Natural killer cell (primary cell): Measurements from ENCODE around the gene STARD3. TPM values are rescaled to one million over a fixed set of nuclear protein-coding genes. Genes with fewer than 3 reads are reported as not detected.

ENCODE experiments used
- ATAC-seq, 3 donors: fragments of 150-1000 bp in 2 of 3; fragments of 200-7000 bp in 1 of 3; cut with Tn5 transposase; 1 replicate in 1 of 3; 2 replicates in 2 of 3; pipeline ENCODE4 v1.10.0; 2021; ENCODE audit warnings: mild to moderate bottlenecking in 2 of 3, moderate library complexity in 2 of 3
- DNase-seq, 2 donors: peaks; one replicate each; pipeline versions ENCODE4 v3.0.0 to v3.0.0-alpha.2; 2013 to 2021; ENCODE audit warnings: mixed read lengths in 1 of 2
- H3K27ac ChIP-seq: one replicate; pipeline ENCODE4 v1.5.1; 2013; ENCODE audit warnings: mild to moderate bottlenecking, low read length
- H3K27me3 ChIP-seq: one replicate; pipeline ENCODE4 v1.6.1; 2013; ENCODE audit warnings: low read length; ENCODE audit not compliant: control insufficient read depth, insufficient read depth
- H3K36me3 ChIP-seq: one replicate; pipeline ENCODE4 v1.6.1; 2013; ENCODE audit warnings: low read length; ENCODE audit not compliant: control insufficient read depth, insufficient read depth
- H3K4me1 ChIP-seq: one replicate; pipeline ENCODE4 v1.6.1; 2013; ENCODE audit warnings: low read length; ENCODE audit not compliant: control insufficient read depth, insufficient read depth
- H3K4me3 ChIP-seq: one replicate; pipeline ENCODE4 v1.5.1; 2013; ENCODE audit warnings: low read length
- H3K9me3 ChIP-seq: one replicate; pipeline ENCODE4 v1.6.1; 2013; ENCODE audit warnings: low read length; ENCODE audit not compliant: control insufficient read depth, insufficient read depth
- H3K27ac Mint-ChIP-seq, 2 donors: one replicate each; pipeline ENCODE4 v1.8.0; 2022; ENCODE audit warnings: mild to moderate bottlenecking in 2 of 2, mixed read lengths in 2 of 2, moderate library complexity in 1 of 2
- H3K27me3 Mint-ChIP-seq, 2 donors: one replicate each; pipeline ENCODE4 v1.8.0; 2022; ENCODE audit warnings: low read depth in 2 of 2, mixed read lengths in 2 of 2
- H3K36me3 Mint-ChIP-seq: one replicate; pipeline ENCODE4 v1.8.0; 2022; ENCODE audit warnings: mixed read lengths
- H3K4me1 Mint-ChIP-seq, 2 donors: one replicate each; pipeline ENCODE4 v1.8.0; 2022; ENCODE audit warnings: mixed read lengths in 2 of 2
- H3K4me3 Mint-ChIP-seq: one replicate; pipeline ENCODE4 v1.8.0; 2022; ENCODE audit warnings: mild to moderate bottlenecking, moderate library complexity, mixed read lengths
- H3K9me3 Mint-ChIP-seq, 2 donors: one replicate each; pipeline ENCODE4 v1.8.0; 2022; ENCODE audit warnings: mixed read lengths in 2 of 2
- CTCF ChIP-seq: fragments of 200-600 bp; IDR thresholded peaks from one replicate; pipeline ENCODE4 v1.8.0; 2022; ENCODE audit warnings: antibody characterized with exemption
- WGBS: methylation state at CpG from one replicate; pipeline ENCODE4 v1.1.7; 2013; ENCODE audit warnings: missing lambda C conversion rate; ENCODE audit not compliant: insufficient coverage; 5-methylcytosine and 5-hydroxymethylcytosine counted together
- intact Hi-C: fragments of 100-400 bp; cut with micrococcal nuclease; formaldehyde crosslinking; loops from one replicate; pipeline ENCODE4 v1.14.2; 2022
- total RNA-seq, 4 donors: library from RNA; stranded (reverse); fragments of 120-200 nt in 1 of 4; gene quantifications; one replicate each; pipeline versions ENCODE4 v1.2.3 to v1.2.4, GENCODE V29; 2013 to 2022

The STARD3 gene
- total RNA-seq, 3 donors from 2014 or later (not counting 1 experiment from before 2014, with no cell fraction given): 97.1 to 115 (median 105) TPM

- intact Hi-C loops: no loop called here
- no peak for TF ChIP-seq CTCF
- peaks cover 47 to 77% of the 10 kb centered on the region in 2 donors for H3K4me1 Mint-ChIP-seq
- H3K36me3 Mint-ChIP-seq: no peaks in the 10 kb centered on the region
- H3K4me1 ChIP-seq: peaks cover 55% of the 10 kb centered on the region
- H3K36me3 ChIP-seq: no peaks in the 10 kb centered on the region
- 94% methylated on average over 5 of the region's 5 CpGs for WGBS
- ATAC-seq (no peak), DNase-seq (no peak)
- peak overlapping the region; percentile 45 to 75 for H3K27ac Mint-ChIP-seq
- H3K27me3 Mint-ChIP-seq: peaks cover 10 to 19% of the 10 kb centered on the region in 2 donors
- no peak overlapping the region for H3K4me3 ChIP-seq
- H3K9me3 ChIP-seq: no peaks in the 10 kb centered on the region
- H3K4me3 Mint-ChIP-seq: no peak overlapping the region
- no peak overlapping the region for H3K27ac ChIP-seq
- H3K27me3 ChIP-seq: peaks cover 12% of the 10 kb centered on the region
- no peaks in the 10 kb centered on the region for H3K9me3 Mint-ChIP-seq
Measured at GRCh38 chr17:39703913-39704312, 67.0 kb downstream of the STARD3 start.

- H3K27ac Mint-ChIP-seq: peak overlapping the region; percentile 45 to 75
- H3K27me3 Mint-ChIP-seq: peaks cover 0 to 10% of the 10 kb centered on the region in 2 donors
- H3K4me3 ChIP-seq: no peak overlapping the region
- H3K9me3 Mint-ChIP-seq: no peaks in the 10 kb centered on the region
- H3K27me3 ChIP-seq: peaks cover 6% of the 10 kb centered on the region
- H3K36me3 ChIP-seq: no peaks in the 10 kb centered on the region
- TF ChIP-seq CTCF: no peak
- no peak for DNase-seq
- 92% methylated on average over 11 of the region's 11 CpGs for WGBS
- no peak overlapping the region for H3K27ac ChIP-seq
- ATAC-seq: no peak
- peaks cover 61% of the 10 kb centered on the region for H3K4me1 ChIP-seq
- H3K9me3 ChIP-seq: no peaks in the 10 kb centered on the region
- intact Hi-C loops: no loop called here
- no peaks in the 10 kb centered on the region for H3K36me3 Mint-ChIP-seq
- H3K4me1 Mint-ChIP-seq: peaks cover 53 to 79% of the 10 kb centered on the region in 2 donors
- peak overlapping the region; percentile 31 for H3K4me3 Mint-ChIP-seq
Measured at GRCh38 chr17:39704821-39705551, 68.0 kb downstream of the STARD3 start.

GRCh38 chr17:39705786-39706348 lies 68.9 kb downstream of the STARD3 start:
- Histone ChIP-seq H3K4me3 (no peak overlapping the region), H3K27me3 (peaks cover 3% of the 10 kb centered on the region), H3K9me3 (no peaks in the 10 kb centered on the region), H3K27ac (no peak overlapping the region), H3K36me3 (no peaks in the 10 kb centered on the region), H3K4me1 (peaks cover 60% of the 10 kb centered on the region)
- DNase-seq (no peak), ATAC-seq (no peak)
- no peak overlapping the region for H3K4me3 Mint-ChIP-seq
- H3K9me3 Mint-ChIP-seq: no peaks in the 10 kb centered on the region
- H3K36me3 Mint-ChIP-seq: no peaks in the 10 kb centered on the region
- no peak for TF ChIP-seq CTCF
- intact Hi-C loops: no loop called here
- WGBS: 97% methylated on average over 12 of the region's 12 CpGs
- H3K27ac Mint-ChIP-seq: peak overlapping the region; percentile 86 to 90
- peaks cover 0 to 5% of the 10 kb centered on the region in 2 donors for H3K27me3 Mint-ChIP-seq
- peaks cover 58 to 82% of the 10 kb centered on the region in 2 donors for H3K4me1 Mint-ChIP-seq
